H1 (cell line): ENCODE measurements around the gene CNGA4. TPM values are rescaled to one million over a fixed set of nuclear protein-coding genes. Genes with fewer than 3 reads are reported as not detected.

Source experiments
- EGR1 ChIP-seq: IDR thresholded peaks from 2 replicates; pipeline ENCODE4 v1.6.1; 2011; ENCODE audit warnings: low read depth, low read length, borderline replicate concordance
- EP300 ChIP-seq, 2 experiments: IDR thresholded peaks; 1 replicate in 1 of 2; 2 replicates in 1 of 2; pipeline ENCODE4 v1.6.1; 2011 to 2012; ENCODE audit warnings: low read depth in 2 of 2, low read length in 2 of 2, mild to moderate bottlenecking in 2 of 2, borderline replicate concordance in 1 of 2, inconsistent platforms in 1 of 2, moderate library complexity in 1 of 2
- HDAC2 ChIP-seq, 2 experiments: fragments of 300-600 bp in 1 of 2; sonication (generic) in 1 of 2; IDR thresholded peaks; 2 replicates each; pipeline ENCODE4 v1.6.1; 2011 to 2012; ENCODE audit warnings: low read depth in 2 of 2, low read length in 2 of 2, mild to moderate bottlenecking in 2 of 2, moderate library complexity in 2 of 2, borderline replicate concordance in 1 of 2, inconsistent platforms in 1 of 2
- KDM5A ChIP-seq: fragments of 200-600 bp; IDR thresholded peaks from 2 replicates; pipeline ENCODE4 v1.7.1; 2012; ENCODE audit warnings: mild to moderate bottlenecking, low read length, inconsistent platforms, mixed read lengths
- SIRT6 ChIP-seq: IDR thresholded peaks from one replicate; pipeline ENCODE4 v1.7.1; 2012; ENCODE audit warnings: low read length, inconsistent platforms
- TCF12 ChIP-seq: IDR thresholded peaks from 2 replicates; pipeline ENCODE4 v1.6.1; 2011; ENCODE audit warnings: low read depth, mild to moderate bottlenecking, low read length
- YY1 ChIP-seq: IDR thresholded peaks from 2 replicates; pipeline ENCODE4 v1.6.1; 2011; ENCODE audit warnings: low read depth, mild to moderate bottlenecking, low read length
- polyA plus RNA-seq, 7 experiments: library from polyadenylated mRNA; depleted of rRNA in 3 of 7; stranded (reverse) in 5 of 7; unstranded in 2 of 7; fragments of >200 nt in 5 of 7; fragments of 200-250 nt in 2 of 7; gene quantifications; 1 replicate in 5 of 7; 2 replicates in 1 of 7; 4 replicates in 1 of 7; pipeline versions ENCODE4 v1.2.1 to v1.2.3, GENCODE V29; 2011 to 2013; ENCODE audit warnings: missing spikeins in 2 of 7, mixed read lengths in 2 of 7
- total RNA-seq: library from RNA; stranded (reverse); fragmentation: NEBNext Ultra II Directional; extraction: Animal tissue kit (Norgen Biotek cat#: 25700); gene quantifications from 2 replicates; pipeline ENCODE4 v1.2.1, GENCODE V29; 2021

The CNGA4 gene
- total and polyA plus RNA-seq, 2 of the 8 experiments (the other 6 are each of a cell fraction or from before 2014, with no cell fraction given), result 0.29 TPM; not detected in 1

DNA sequence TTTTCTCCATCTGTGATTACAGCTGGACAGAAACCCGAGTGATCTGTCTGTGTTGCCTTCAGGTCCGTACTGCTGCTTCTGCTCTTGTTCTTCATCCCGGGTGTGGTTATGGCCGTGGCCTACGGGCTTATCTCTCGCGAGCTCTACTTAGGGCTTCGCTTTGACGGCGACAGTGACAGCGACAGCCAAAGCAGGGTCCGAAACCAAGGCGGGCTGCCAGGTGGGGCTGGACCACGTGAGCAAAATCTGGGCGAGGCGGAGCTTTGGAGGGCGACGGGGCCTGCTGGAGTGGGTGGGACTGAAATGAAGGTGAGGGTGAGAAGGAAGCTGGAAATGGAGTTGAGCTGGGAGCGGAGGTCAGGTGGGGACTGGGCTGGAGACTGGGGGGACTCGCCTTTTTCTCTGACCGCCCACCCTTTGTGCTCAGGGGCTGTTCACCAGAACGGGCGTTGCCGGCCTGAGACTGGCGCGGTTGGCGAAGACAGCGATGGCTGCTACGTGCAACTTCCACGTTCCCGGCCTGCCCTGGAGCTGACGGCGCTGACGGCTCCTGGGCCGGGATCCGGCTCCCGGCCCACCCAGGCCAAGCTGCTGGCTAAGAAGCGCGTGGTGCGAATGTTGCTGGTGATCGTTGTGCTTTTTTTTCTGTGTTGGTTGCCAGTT lies 31.8 kb downstream of the CNGA4 start (continued):
- TF ChIP-seq SIRT6 (no peak), YY1 (no peak), EGR1 (no peak), TCF12 (no peak), HDAC2 (IDR thresholded peaks at IDR 0.05; ENCODE audit: borderline replicate concordance in 1 of 2, low read depth in 2 of 2, low read length in 2 of 2) (no peak), EP300 (IDR thresholded peaks at IDR 0.05; ENCODE audit: borderline replicate concordance in 1 of 2, low read depth in 2 of 2, low read length in 2 of 2) (no peak), KDM5A (no peak)
